K562 (cell line): ENCODE measurements around the gene SUCO. TPM values are rescaled to one million over a fixed set of nuclear protein-coding genes. Genes with fewer than 3 reads are reported as not detected.

Experiments used
- CBX8 ChIP-seq: fragments of 200-600 bp; sonication (generic); IDR thresholded peaks from 2 replicates; pipeline ENCODE4 v1.6.1; 2012; ENCODE audit warnings: borderline replicate concordance, mixed run types, low read depth, mild to moderate bottlenecking, moderate library complexity, mixed read lengths, low read length, control low read depth, inconsistent platforms; ENCODE audit not compliant: poor library complexity, severe bottlenecking; ENCODE audit errors: extremely low read depth
- DACH1 ChIP-seq: fragments of 450-650 bp; IDR thresholded peaks from 2 replicates; pipeline ENCODE4 v1.6.1; 2018; ENCODE audit not compliant: partially characterized antibody
- DIDO1 ChIP-seq: fragments of 450-650 bp; IDR thresholded peaks from 2 replicates; pipeline ENCODE4 v1.6.1; 2016; ENCODE audit warnings: low read depth, missing biosample characterization, missing genetic modification characterization
- JUNB ChIP-seq: fragments of 450-650 bp; formaldehyde crosslinking; conservative IDR thresholded peaks from 2 replicates; pipeline ENCODE4 v1.4.0; 2020; ENCODE audit warnings: mild to moderate bottlenecking
- MCM3 ChIP-seq: fragments of 450-650 bp; IDR thresholded peaks from 2 replicates; pipeline ENCODE4 v1.6.1; 2016
- NFE2L1 ChIP-seq: fragments of 450-650 bp; IDR thresholded peaks from 2 replicates; pipeline ENCODE4 v1.6.1; 2016; ENCODE audit warnings: missing genetic modification characterization, low read depth, mild to moderate bottlenecking, missing compliant biosample characterization, moderate library complexity, borderline replicate concordance
- NR3C1 ChIP-seq: sonication (generic); formaldehyde crosslinking; IDR thresholded peaks from 2 replicates; pipeline ENCODE4 v1.8.1; 2022; ENCODE audit warnings: missing genetic modification reagents
- POLR2B ChIP-seq: fragments of 450-650 bp; IDR thresholded peaks from 2 replicates; pipeline ENCODE4 v1.6.1; 2018; ENCODE audit warnings: low read depth; ENCODE audit not compliant: partially characterized antibody
- RB1 ChIP-seq: fragments of 450-650 bp; IDR thresholded peaks from 2 replicates; pipeline ENCODE4 v1.6.1; 2017; ENCODE audit warnings: low read depth, mild to moderate bottlenecking
- SMAD2 ChIP-seq: fragments of 150-350 bp; IDR thresholded peaks from 2 replicates; pipeline ENCODE4 v1.6.1; 2014; ENCODE audit warnings: low read depth, mild to moderate bottlenecking, low read length
- SMARCA5 ChIP-seq: fragments of 450-650 bp; IDR thresholded peaks from 2 replicates; pipeline ENCODE4 v1.6.1; 2016
- ZBTB17 ChIP-seq: fragments of 450-650 bp; formaldehyde crosslinking; IDR thresholded peaks from 2 replicates; pipeline ENCODE4 v1.4.0; 2020; ENCODE audit warnings: mild to moderate bottlenecking
- ZNF232 ChIP-seq: sonication (generic); formaldehyde crosslinking; IDR thresholded peaks from 2 replicates; pipeline ENCODE4 v1.8.0; 2022; ENCODE audit warnings: mild to moderate bottlenecking, missing genetic modification reagents
- polyA plus RNA-seq, 8 experiments: library from polyadenylated mRNA; depleted of rRNA in 4 of 8; stranded (reverse) in 5 of 8; unstranded in 3 of 8; fragments of >200 nt; fragmentation: Nextera tagmentation in 2 of 8; fragmentation: Illumina TruSeq in 1 of 8; extraction: Ambion mirVana in 2 of 8; extraction: Trizol in 1 of 8; gene quantifications; 2 replicates each; pipeline versions ENCODE4 v1.2.1 to v1.2.3, GENCODE V29; 2011 to 2014; ENCODE audit warnings: inconsistent platforms in 1 of 8, missing spikeins in 1 of 8
- total RNA-seq, 7 experiments: library from RNA; depleted of rRNA in 6 of 7; stranded (reverse); fragments of >200 nt in 6 of 7; fragmentation: Illumina TruSeq in 2 of 7; extraction: Trizol in 2 of 7; gene quantifications; 2 replicates each; pipeline versions ENCODE4 v1.2.1 to v1.2.3, GENCODE V29; 2011 to 2021; ENCODE audit warnings: low replicate concordance in 1 of 7
- TF ChIP-seq, protein P1 (sequence below): sonication (generic); formaldehyde crosslinking; IDR thresholded peaks from 2 replicates; pipeline ENCODE4 v1.8.0; 2023; ENCODE audit warnings: missing genetic modification reagents, mild to moderate bottlenecking, borderline replicate concordance
- TF ChIP-seq, protein P2 (sequence below): sonication (generic); formaldehyde crosslinking; IDR thresholded peaks from 2 replicates; pipeline ENCODE4 v1.8.0; 2022; ENCODE audit warnings: mild to moderate bottlenecking, missing genetic modification reagents
- TF ChIP-seq, protein P3 (sequence below): fragments of 450-650 bp; IDR thresholded peaks from 2 replicates; pipeline ENCODE4 v1.6.1; 2017; ENCODE audit warnings: antibody characterized with exemption, mild to moderate bottlenecking

Gene SUCO
- total and polyA plus RNA-seq, 9 of the 15 experiments (the other 6 are each of a cell fraction or from before 2014, with no cell fraction given) = 2.5 to 20.6 (median 14.3) TPM

DNA sequence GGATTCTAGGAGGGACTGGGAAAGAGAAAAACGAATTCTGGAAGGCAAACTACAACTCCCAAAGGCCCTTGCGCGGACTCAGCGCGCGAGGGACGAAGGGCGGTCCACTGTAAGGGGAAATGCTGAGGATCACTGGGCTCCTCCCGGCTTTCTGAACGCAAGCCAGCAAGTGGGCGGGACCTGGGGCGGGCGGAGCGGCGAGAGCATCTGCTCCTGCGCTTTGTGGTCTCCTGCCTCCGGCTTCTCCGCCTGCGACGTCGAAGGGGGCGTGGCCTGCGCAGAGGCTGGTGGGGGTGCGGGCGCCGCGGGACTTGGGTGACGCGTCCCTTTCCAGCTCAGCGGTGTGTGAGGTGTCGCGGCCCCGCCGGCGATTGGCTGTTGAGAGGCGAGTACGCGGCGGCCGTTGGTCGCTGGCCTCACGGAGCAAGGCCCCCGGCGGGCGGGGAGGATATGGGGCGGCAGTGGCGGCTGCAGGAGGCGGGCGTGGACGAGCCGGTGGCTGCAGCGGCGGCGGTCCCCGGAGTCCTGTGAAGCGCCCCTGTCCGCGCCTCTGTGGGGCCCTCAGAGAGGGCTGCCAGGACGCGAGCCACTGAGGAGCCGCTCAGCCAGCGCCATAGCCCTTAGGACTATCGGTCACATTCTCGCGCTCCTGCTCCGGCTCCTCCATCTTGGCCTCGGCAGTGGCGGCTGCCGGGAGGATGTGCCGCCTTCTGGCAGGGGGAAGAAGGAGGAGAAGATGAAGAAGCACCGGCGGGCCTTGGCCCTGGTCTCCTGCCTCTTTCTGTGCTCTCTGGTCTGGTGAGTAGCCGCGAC lies at the start of gene SUCO (continued):
- TF ChIP-seq DIDO1 (no peak), RB1 (peak; percentile 93), ZNF232 (no peak), DACH1 (peak; percentile 44), SMARCA5 (no peak), NR3C1 (CRISPR knock-in tag) (no peak), POLR2B (peak; percentile 93), CBX8 (no peak), ZBTB17 (peak; percentile 60), JUNB (0 out of 2 replicates have a peak, but pooled peaks have one; percentile 37), MCM3 (no peak), SMAD2 (no peak), NFE2L1 (no peak)
- TF ChIP-seq, protein P1, sequence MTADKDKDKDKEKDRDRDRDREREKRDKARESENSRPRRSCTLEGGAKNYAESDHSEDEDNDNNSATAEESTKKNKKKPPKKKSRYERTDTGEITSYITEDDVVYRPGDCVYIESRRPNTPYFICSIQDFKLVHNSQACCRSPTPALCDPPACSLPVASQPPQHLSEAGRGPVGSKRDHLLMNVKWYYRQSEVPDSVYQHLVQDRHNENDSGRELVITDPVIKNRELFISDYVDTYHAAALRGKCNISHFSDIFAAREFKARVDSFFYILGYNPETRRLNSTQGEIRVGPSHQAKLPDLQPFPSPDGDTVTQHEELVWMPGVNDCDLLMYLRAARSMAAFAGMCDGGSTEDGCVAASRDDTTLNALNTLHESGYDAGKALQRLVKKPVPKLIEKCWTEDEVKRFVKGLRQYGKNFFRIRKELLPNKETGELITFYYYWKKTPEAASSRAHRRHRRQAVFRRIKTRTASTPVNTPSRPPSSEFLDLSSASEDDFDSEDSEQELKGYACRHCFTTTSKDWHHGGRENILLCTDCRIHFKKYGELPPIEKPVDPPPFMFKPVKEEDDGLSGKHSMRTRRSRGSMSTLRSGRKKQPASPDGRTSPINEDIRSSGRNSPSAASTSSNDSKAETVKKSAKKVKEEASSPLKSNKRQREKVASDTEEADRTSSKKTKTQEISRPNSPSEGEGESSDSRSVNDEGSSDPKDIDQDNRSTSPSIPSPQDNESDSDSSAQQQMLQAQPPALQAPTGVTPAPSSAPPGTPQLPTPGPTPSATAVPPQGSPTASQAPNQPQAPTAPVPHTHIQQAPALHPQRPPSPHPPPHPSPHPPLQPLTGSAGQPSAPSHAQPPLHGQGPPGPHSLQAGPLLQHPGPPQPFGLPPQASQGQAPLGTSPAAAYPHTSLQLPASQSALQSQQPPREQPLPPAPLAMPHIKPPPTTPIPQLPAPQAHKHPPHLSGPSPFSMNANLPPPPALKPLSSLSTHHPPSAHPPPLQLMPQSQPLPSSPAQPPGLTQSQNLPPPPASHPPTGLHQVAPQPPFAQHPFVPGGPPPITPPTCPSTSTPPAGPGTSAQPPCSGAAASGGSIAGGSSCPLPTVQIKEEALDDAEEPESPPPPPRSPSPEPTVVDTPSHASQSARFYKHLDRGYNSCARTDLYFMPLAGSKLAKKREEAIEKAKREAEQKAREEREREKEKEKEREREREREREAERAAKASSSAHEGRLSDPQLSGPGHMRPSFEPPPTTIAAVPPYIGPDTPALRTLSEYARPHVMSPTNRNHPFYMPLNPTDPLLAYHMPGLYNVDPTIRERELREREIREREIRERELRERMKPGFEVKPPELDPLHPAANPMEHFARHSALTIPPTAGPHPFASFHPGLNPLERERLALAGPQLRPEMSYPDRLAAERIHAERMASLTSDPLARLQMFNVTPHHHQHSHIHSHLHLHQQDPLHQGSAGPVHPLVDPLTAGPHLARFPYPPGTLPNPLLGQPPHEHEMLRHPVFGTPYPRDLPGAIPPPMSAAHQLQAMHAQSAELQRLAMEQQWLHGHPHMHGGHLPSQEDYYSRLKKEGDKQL = no peak
- TF ChIP-seq, protein P2, sequence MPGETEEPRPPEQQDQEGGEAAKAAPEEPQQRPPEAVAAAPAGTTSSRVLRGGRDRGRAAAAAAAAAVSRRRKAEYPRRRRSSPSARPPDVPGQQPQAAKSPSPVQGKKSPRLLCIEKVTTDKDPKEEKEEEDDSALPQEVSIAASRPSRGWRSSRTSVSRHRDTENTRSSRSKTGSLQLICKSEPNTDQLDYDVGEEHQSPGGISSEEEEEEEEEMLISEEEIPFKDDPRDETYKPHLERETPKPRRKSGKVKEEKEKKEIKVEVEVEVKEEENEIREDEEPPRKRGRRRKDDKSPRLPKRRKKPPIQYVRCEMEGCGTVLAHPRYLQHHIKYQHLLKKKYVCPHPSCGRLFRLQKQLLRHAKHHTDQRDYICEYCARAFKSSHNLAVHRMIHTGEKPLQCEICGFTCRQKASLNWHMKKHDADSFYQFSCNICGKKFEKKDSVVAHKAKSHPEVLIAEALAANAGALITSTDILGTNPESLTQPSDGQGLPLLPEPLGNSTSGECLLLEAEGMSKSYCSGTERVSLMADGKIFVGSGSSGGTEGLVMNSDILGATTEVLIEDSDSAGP (CRISPR knock-in tag) = no peak
- TF ChIP-seq, protein P3, sequence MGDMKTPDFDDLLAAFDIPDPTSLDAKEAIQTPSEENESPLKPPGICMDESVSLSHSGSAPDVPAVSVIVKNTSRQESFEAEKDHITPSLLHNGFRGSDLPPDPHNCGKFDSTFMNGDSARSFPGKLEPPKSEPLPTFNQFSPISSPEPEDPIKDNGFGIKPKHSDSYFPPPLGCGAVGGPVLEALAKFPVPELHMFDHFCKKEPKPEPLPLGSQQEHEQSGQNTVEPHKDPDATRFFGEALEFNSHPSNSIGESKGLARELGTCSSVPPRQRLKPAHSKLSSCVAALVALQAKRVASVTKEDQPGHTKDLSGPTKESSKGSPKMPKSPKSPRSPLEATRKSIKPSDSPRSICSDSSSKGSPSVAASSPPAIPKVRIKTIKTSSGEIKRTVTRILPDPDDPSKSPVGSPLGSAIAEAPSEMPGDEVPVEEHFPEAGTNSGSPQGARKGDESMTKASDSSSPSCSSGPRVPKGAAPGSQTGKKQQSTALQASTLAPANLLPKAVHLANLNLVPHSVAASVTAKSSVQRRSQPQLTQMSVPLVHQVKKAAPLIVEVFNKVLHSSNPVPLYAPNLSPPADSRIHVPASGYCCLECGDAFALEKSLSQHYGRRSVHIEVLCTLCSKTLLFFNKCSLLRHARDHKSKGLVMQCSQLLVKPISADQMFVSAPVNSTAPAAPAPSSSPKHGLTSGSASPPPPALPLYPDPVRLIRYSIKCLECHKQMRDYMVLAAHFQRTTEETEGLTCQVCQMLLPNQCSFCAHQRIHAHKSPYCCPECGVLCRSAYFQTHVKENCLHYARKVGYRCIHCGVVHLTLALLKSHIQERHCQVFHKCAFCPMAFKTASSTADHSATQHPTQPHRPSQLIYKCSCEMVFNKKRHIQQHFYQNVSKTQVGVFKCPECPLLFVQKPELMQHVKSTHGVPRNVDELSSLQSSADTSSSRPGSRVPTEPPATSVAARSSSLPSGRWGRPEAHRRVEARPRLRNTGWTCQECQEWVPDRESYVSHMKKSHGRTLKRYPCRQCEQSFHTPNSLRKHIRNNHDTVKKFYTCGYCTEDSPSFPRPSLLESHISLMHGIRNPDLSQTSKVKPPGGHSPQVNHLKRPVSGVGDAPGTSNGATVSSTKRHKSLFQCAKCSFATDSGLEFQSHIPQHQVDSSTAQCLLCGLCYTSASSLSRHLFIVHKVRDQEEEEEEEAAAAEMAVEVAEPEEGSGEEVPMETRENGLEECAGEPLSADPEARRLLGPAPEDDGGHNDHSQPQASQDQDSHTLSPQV = no peak
